Stomach (tissue), 9 donors: ENCODE measurements around the gene BHMT2. TPM values are rescaled to one million over a fixed set of nuclear protein-coding genes. Genes with fewer than 3 reads are reported as not detected.

Source experiments
- DNase-seq, 2 donors: peaks; one replicate each; pipeline versions ENCODE4 v3.0.0 to v3.0.0-alpha.2; 2013 to 2019
- H3K27ac ChIP-seq, 5 donors: fragments of 200-600 bp in 4 of 5; sonication (generic) in 4 of 5; one replicate each; pipeline ENCODE4 v1.5.1; 2013 to 2019; ENCODE audit warnings: mild to moderate bottlenecking in 1 of 5, moderate library complexity in 1 of 5
- H3K27me3 ChIP-seq, 3 donors: fragments of 200-600 bp; sonication (generic); one replicate each; pipeline ENCODE4 v1.5.1; 2017 to 2019; ENCODE audit warnings: mixed run types in 1 of 3
- H3K36me3 ChIP-seq, 4 donors: fragments of 200-600 bp; sonication (generic); 1 replicate in 3 of 4; 2 replicates in 1 of 4; pipeline ENCODE4 v1.5.1; 2016 to 2019
- H3K4me1 ChIP-seq, 4 donors: fragments of 200-600 bp; sonication (generic); one replicate each; pipeline ENCODE4 v1.5.1; 2016 to 2019
- H3K4me3 ChIP-seq, 4 donors: fragments of 200-600 bp; sonication (generic) in 3 of 4; one replicate each; pipeline ENCODE4 v1.5.1; 2016 to 2019; ENCODE audit warnings: mild to moderate bottlenecking in 1 of 4
- H3K9me3 ChIP-seq, 4 donors: fragments of 200-600 bp; sonication (generic); one replicate each; pipeline ENCODE4 v1.5.1; 2016 to 2019
- EP300 ChIP-seq: sonication (generic); formaldehyde crosslinking; IDR thresholded peaks from one replicate; pipeline ENCODE4 v1.6.1; 2017; ENCODE audit warnings: antibody characterized with exemption
- POLR2A ChIP-seq, 4 donors: fragments of 450-650 bp; IDR thresholded peaks; one replicate each; pipeline ENCODE4 v1.6.1; 2016; ENCODE audit warnings: antibody characterized with exemption in 4 of 4, control low read depth in 2 of 4, mild to moderate bottlenecking in 1 of 4, moderate library complexity in 1 of 4
- POLR2AphosphoS5 ChIP-seq, 3 donors: sonication (generic); formaldehyde crosslinking; IDR thresholded peaks; one replicate each; pipeline ENCODE4 v1.6.1; 2016; ENCODE audit warnings: antibody characterized with exemption in 3 of 3
- WGBS, 5 donors: extraction: QIAGEN DNeasy Blood & Tissue Kit in 3 of 5; methylation state at CpG; one replicate each; pipeline versions ENCODE4 v1.1.5 to v1.1.7; 2013 to 2018; 5-methylcytosine and 5-hydroxymethylcytosine counted together
- intact Hi-C: fragments of 100-400 bp; cut with DNase I; formaldehyde crosslinking; loops from one replicate; pipeline ENCODE4 v1.15.1; 2023; ENCODE audit warnings: low total_unique reads
- polyA plus RNA-seq, 3 donors: library from polyadenylated mRNA; stranded (reverse); fragments of 200-250 nt; gene quantifications; one replicate each; pipeline ENCODE4 v1.2.3, GENCODE V29; 2013
- total RNA-seq, 5 donors: library from RNA; depleted of rRNA; stranded (reverse); fragments of >200 nt; gene quantifications; one replicate each; pipeline versions ENCODE4 v1.1.0 to v1.2.3, GENCODE V29; 2014 to 2016
- TF ChIP-seq, protein P1 (sequence below), 7 experiments: fragments of 450-650 bp in 4 of 7; fragments of 200-600 bp in 3 of 7; sonication (generic) in 3 of 7; IDR thresholded peaks; one replicate each; pipeline ENCODE4 v1.5.1; 2016 to 2019; ENCODE audit warnings: antibody characterized with exemption in 7 of 7, control low read depth in 2 of 7, mild to moderate bottlenecking in 1 of 7
- donor health status: healthy with polysubstance abuse.
- donor health status: Bipolar disorder and iron deficiency.
- donor health status: healthy.

Gene BHMT2
- total and polyA plus RNA-seq, 8 donors: 0.45 to 10.6 (median 5.1) TPM

DNA sequence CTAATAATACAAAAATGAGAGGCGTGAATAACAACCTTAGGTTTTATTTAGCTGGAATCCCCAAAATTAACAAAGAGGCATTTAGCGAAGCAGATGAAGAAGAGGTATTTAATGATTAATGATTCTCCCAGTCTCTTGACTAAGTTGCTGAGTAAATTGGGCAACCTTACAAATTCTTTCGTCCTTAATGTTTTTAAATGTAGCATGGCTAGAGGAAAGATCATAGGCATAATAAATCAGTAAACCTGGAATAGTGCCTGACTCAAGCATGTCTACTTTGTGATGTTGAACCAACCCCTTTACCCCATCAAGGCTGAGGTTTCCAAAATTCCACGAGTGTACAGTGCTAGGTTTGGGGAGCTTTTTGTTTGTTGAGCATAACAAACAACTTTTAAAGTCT, 49.9 kb downstream of the BHMT2 start:
- intact Hi-C loops: no loop called here
- no peak overlapping the region for H3K27ac ChIP-seq
- H3K9me3 ChIP-seq: no peaks in the 10 kb centered on the region
- WGBS, 5 donors: 83 to 89% (median 86%) methylated on average over 4 of the region's 4 CpGs
- no peak for TF ChIP-seq EP300
- TF ChIP-seq POLR2A (IDR thresholded peaks at IDR 0.05): no peak
- TF ChIP-seq, protein P1, sequence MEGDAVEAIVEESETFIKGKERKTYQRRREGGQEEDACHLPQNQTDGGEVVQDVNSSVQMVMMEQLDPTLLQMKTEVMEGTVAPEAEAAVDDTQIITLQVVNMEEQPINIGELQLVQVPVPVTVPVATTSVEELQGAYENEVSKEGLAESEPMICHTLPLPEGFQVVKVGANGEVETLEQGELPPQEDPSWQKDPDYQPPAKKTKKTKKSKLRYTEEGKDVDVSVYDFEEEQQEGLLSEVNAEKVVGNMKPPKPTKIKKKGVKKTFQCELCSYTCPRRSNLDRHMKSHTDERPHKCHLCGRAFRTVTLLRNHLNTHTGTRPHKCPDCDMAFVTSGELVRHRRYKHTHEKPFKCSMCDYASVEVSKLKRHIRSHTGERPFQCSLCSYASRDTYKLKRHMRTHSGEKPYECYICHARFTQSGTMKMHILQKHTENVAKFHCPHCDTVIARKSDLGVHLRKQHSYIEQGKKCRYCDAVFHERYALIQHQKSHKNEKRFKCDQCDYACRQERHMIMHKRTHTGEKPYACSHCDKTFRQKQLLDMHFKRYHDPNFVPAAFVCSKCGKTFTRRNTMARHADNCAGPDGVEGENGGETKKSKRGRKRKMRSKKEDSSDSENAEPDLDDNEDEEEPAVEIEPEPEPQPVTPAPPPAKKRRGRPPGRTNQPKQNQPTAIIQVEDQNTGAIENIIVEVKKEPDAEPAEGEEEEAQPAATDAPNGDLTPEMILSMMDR (IDR thresholded peaks at IDR 0.05): no peak
- TF ChIP-seq POLR2AphosphoS5 (IDR thresholded peaks at IDR 0.05): no peak
- H3K36me3 ChIP-seq: peaks cover 0 to 4% (median 0%) of the 10 kb centered on the region in 4 donors
- H3K4me1 ChIP-seq: no peaks in the 10 kb centered on the region
- no peak overlapping the region for H3K4me3 ChIP-seq
- no peak for DNase-seq
- H3K27me3 ChIP-seq: no peaks in the 10 kb centered on the region

DNA sequence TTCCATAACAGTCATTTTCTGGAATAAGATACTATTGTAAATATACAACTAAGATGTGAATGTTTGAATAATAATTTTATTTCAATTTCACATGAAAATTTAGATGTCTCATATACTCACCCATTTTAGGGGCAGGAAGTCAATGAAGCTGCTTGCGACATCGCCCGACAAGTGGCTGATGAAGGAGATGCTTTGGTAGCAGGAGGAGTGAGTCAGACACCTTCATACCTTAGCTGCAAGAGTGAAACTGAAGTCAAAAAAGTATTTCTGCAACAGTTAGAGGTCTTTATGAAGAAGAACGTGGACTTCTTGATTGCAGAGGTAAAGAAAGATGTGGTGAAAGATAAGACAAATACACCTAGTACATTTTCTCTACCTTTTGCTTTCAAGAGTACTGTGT, 50.7 kb downstream of the BHMT2 start:
- Histone ChIP-seq H3K4me3 (no peak overlapping the region), H3K36me3 (peaks cover 0 to 4% (median 0%) of the 10 kb centered on the region in 4 donors), H3K9me3 (no peaks in the 10 kb centered on the region), H3K27ac (no peak overlapping the region), H3K27me3 (no peaks in the 10 kb centered on the region), H3K4me1 (no peaks in the 10 kb centered on the region)
- 89 to 95% (median 92%) methylated on average over 4 of the region's 4 CpGs for WGBS, 5 donors
- intact Hi-C loops: no loop called here
- no peak for DNase-seq
- TF ChIP-seq EP300 (no peak), POLR2A (IDR thresholded peaks at IDR 0.05) (no peak), POLR2AphosphoS5 (IDR thresholded peaks at IDR 0.05) (no peak)
- TF ChIP-seq, protein P1 (IDR thresholded peaks at IDR 0.05): no peak

DNA sequence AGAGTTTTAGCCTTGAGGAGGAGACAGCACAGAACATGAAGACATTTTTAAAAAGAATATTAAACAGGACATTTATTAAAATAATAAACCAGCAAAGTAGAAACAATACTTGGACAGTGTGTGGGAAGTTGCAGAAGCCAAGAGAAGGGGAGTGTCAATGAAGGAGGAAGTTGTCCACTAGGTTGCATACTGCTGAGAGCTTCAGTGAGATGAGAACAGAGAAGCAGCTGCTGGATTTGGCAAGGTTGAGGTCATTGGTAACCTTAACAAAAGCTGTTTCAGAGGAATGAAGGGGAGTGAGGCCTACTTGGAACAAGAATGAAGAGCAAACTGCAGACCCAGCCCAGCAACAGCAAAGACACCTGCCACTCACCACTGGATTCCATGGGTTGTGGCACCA, 53.4 kb downstream of the BHMT2 start:
- intact Hi-C loops: no loop called here
- no peaks in the 10 kb centered on the region for H3K27me3 ChIP-seq
- no peaks in the 10 kb centered on the region for H3K9me3 ChIP-seq
- no peak overlapping the region for H3K4me3 ChIP-seq
- H3K36me3 ChIP-seq: peaks cover 0 to 4% (median 0%) of the 10 kb centered on the region in 4 donors
- no peak for DNase-seq
- H3K4me1 ChIP-seq: no peaks in the 10 kb centered on the region
- H3K27ac ChIP-seq: no peak overlapping the region
- TF ChIP-seq EP300 (no peak), POLR2AphosphoS5 (IDR thresholded peaks at IDR 0.05) (no peak), POLR2A (IDR thresholded peaks at IDR 0.05) (no peak)
- TF ChIP-seq, protein P1 (IDR thresholded peaks at IDR 0.05): no peak

DNA sequence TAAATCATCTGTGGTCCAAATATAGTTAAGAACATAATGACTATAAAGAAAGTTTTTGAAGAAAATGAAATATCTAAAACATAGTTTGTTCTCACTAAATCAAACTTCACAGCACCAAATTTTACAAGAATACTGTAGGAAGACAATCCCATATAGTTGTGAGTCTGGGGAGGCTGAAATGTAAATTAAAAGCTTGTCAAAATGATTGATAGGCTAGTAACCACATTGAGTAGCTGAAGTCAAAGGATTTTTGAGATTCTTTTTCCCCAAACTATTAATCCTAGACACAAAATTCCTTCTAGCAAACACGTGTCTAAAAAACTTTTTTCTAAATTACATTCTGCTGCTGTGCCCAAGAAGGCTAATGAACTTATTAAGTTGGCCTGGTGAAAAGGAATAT, 55.0 kb downstream of the BHMT2 start:
- no peak overlapping the region for H3K4me3 ChIP-seq
- no peaks in the 10 kb centered on the region for H3K4me1 ChIP-seq
- peaks cover 0 to 4% (median 0%) of the 10 kb centered on the region in 4 donors for H3K36me3 ChIP-seq
- H3K9me3 ChIP-seq: no peaks in the 10 kb centered on the region
- intact Hi-C loops: no loop called here
- WGBS, 5 donors: 63 to 77% (median 74%) methylated on average over 1 of the region's 1 CpG
- no peak overlapping the region for H3K27ac ChIP-seq
- DNase-seq: no peak
- no peak for TF ChIP-seq POLR2A (IDR thresholded peaks at IDR 0.05)
- no peaks in the 10 kb centered on the region for H3K27me3 ChIP-seq

DNA sequence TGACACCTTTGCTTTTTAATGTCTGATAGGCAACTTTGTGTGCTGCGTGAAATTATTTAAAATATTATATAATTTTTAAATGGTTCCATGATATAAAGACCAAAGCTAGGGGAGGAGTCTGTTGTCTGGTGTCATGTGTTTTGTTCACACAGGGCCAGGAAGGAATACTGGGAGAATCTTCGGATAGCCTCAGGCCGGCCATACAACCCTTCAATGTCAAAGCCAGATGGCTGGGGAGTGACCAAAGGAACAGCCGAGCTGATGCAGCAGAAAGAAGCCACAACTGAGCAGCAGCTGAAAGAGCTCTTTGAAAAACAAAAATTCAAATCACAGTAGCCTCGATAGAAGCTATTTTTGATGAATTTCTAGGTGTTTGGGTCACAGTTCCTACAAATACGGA, 61.2 kb downstream of the BHMT2 start:
- TF ChIP-seq EP300 (no peak), POLR2AphosphoS5 (IDR thresholded peaks at IDR 0.05) (no peak), POLR2A (IDR thresholded peaks at IDR 0.05) (no peak)
- TF ChIP-seq, protein P1 (IDR thresholded peaks at IDR 0.05): no peak
- WGBS, 5 donors: 76 to 86% (median 79%) methylated on average over 6 of the region's 6 CpGs
- H3K4me1 ChIP-seq: peaks cover 6 to 16% (median 12%) of the 10 kb centered on the region in 4 donors
- DNase-seq: no peak
- no peak overlapping the region for H3K27ac ChIP-seq
- H3K4me3 ChIP-seq: no peak overlapping the region
- no peaks in the 10 kb centered on the region for H3K9me3 ChIP-seq
- no peaks in the 10 kb centered on the region for H3K36me3 ChIP-seq
- intact Hi-C loops: loop anchor here (5.0 to 10.0 kb wide), 2 partner anchors 103 to 334 kb away; no protein-coding TSS in a partner anchor
- H3K27me3 ChIP-seq: no peaks in the 10 kb centered on the region
